Right cardiac atrium (tissue), 5 donors: ENCODE data around the gene CYP2B6. TPM values are rescaled to one million over a fixed set of nuclear protein-coding genes. Genes with fewer than 3 reads are reported as not detected.
A peak's percentile ranks its signal among the peaks of the same experiment; 100 is the strongest.
"Not testable (repeated sequence)": the region's sequence is repeated elsewhere in the genome, so short reads cannot be mapped to it uniquely, and the experiment has no call there.

Experiments
- ATAC-seq, 2 donors: fragments of 200-7000 bp; cut with Tn5 transposase; one replicate each; pipeline versions ENCODE4 v1.8.0 to v1.9.1; 2020; ENCODE audit warnings: moderate library complexity in 2 of 2, mild to moderate bottlenecking in 1 of 2
- DNase-seq, 3 donors: peaks; one replicate each; pipeline ENCODE4 v3.0.0-alpha.2; 2020
- H3K27ac ChIP-seq: one replicate; pipeline ENCODE4 v1.5.1; 2013; ENCODE audit warnings: mild to moderate bottlenecking, low read length, control low read depth, moderate library complexity
- H3K27me3 ChIP-seq: one replicate; pipeline ENCODE4 v1.6.1; 2013; ENCODE audit not compliant: control insufficient read depth, insufficient read depth
- H3K4me1 ChIP-seq: one replicate; pipeline ENCODE4 v1.6.1; 2013; ENCODE audit warnings: low read length; ENCODE audit not compliant: control insufficient read depth, insufficient read depth
- H3K4me3 ChIP-seq: one replicate; pipeline ENCODE4 v1.5.1; 2013; ENCODE audit warnings: low read length, control low read depth
- H3K9me3 ChIP-seq: one replicate; pipeline ENCODE4 v1.6.1; 2013; ENCODE audit warnings: low read length; ENCODE audit not compliant: control insufficient read depth
- WGBS: extraction: QIAGEN DNeasy Blood & Tissue Kit; methylation state at CpG from one replicate; pipeline ENCODE4 v1.1.7; 2013; 5-methylcytosine and 5-hydroxymethylcytosine counted together
- intact Hi-C, 4 donors: fragments of 100-400 bp; cut with DNase I; formaldehyde crosslinking; loops; one replicate each; pipeline versions ENCODE4 v1.11.0 to v1.14.0; 2022 to 2023
- polyA plus RNA-seq: library from polyadenylated mRNA; stranded (reverse); fragments of 200-250 nt; gene quantifications from one replicate; pipeline ENCODE4 v1.2.3, GENCODE V29; 2013
- total RNA-seq, 4 donors: library from RNA; stranded (reverse); fragmentation: NEBNext Ultra II Directional; extraction: Animal tissue kit (Norgen Biotek cat#: 25700); gene quantifications; one replicate each; pipeline ENCODE4 v1.2.1, GENCODE V29; 2021
- donor health status: healthy with polysubstance abuse.
- donor health status: DM: no; HTN: yes; CAD: no.
- donor health status: DM: no; HTN: no; CAD: no.
- donor health status: DM: no; HTN: yes; CAD: no; lungs with severe emphysema.
- donor health status: DM: yes; HTN: yes; CAD: no.

Gene CYP2B6
- total and polyA plus RNA-seq, 5 donors: not detected

GRCh38 chr19:40964361-40964760 lies 26.7 kb upstream of the CYP2B6 start:
- H3K4me3 ChIP-seq, H3K27ac ChIP-seq, intact Hi-C loops, DNase-seq, H3K27me3 ChIP-seq, ATAC-seq, H3K4me1 ChIP-seq, H3K9me3 ChIP-seq: not testable (repeated sequence)
- WGBS: 77% methylated on average over 3 of the region's 3 CpGs

- H3K27me3 ChIP-seq, H3K27ac ChIP-seq, intact Hi-C loops, H3K9me3 ChIP-seq, H3K4me3 ChIP-seq, H3K4me1 ChIP-seq, ATAC-seq: not testable (repeated sequence)
- WGBS: 98% methylated on average over 24 of the region's 35 CpGs
- peak in 1 of 3 donors; percentile 53 for DNase-seq
Observed at GRCh38 chr19:40965351-40965750, 25.7 kb upstream of the CYP2B6 start.

DNA sequence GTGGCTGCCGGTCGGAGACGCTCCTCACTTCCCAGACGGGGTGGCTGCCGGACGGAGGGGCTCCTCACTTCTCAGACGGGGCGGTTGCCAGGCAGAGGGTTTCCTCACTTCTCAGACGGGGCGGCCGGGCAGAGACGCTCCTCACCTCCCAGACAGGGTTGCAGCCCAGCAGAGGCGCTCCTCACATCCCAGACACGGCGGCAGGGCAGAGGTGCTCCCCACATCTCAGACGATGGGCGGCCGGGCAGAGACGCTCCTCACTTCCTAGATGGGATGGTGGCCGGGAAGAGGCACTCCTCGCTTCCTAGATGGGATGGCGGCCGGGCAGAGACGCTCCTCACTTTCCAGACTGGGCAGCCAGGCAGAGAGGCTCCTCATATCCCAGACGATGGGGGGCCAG lies 24.5 kb upstream of the CYP2B6 start:
- intact Hi-C loops, H3K4me3 ChIP-seq, H3K27ac ChIP-seq, H3K4me1 ChIP-seq, ATAC-seq, H3K9me3 ChIP-seq, DNase-seq, H3K27me3 ChIP-seq: not testable (repeated sequence)
- WGBS: 94% methylated on average over 24 of the region's 25 CpGs

DNA sequence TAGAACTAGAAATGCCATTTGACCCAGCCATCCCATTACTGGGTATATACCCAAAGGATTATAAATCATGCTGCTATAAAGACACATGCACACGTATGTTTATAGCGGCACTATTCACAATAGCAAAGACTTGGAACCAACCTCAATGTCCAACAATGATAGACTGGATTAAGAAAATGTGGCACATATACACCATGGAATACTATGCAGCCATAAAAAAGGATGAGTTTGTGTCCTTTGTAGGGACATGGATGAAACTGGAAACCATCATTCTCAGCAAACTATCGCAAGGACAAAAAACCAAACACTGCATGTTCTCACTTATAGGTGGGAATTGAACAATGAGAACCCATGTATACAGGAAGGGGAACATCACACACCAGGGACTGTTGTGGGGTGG lies 23.0 kb upstream of the CYP2B6 start:
- intact Hi-C loops, H3K4me1 ChIP-seq, DNase-seq, H3K9me3 ChIP-seq, H3K27me3 ChIP-seq, ATAC-seq, H3K27ac ChIP-seq, H3K4me3 ChIP-seq: not testable (repeated sequence)
- 96% methylated on average over 3 of the region's 3 CpGs for WGBS

- DNase-seq, H3K27ac ChIP-seq, H3K27me3 ChIP-seq, H3K4me3 ChIP-seq, H3K4me1 ChIP-seq, H3K9me3 ChIP-seq, ATAC-seq: not testable (repeated sequence)
- 81% methylated on average over 4 of the region's 4 CpGs for WGBS
- intact Hi-C loops: loop anchor here in 3 of 4 donors (5.0 to 10.0 kb wide), 2 partner anchors 175 to 178 kb away; no protein-coding TSS in a partner anchor
Observed at GRCh38 chr19:40969721-40970120, 21.4 kb upstream of the CYP2B6 start.

- H3K4me3 ChIP-seq, ATAC-seq, H3K4me1 ChIP-seq, H3K9me3 ChIP-seq, H3K27me3 ChIP-seq, H3K27ac ChIP-seq, DNase-seq: not testable (repeated sequence)
- intact Hi-C loops: loop anchor here in 3 of 4 donors (5.0 to 10.0 kb wide), 2 partner anchors 174 to 177 kb away; no protein-coding TSS in a partner anchor
- 76% methylated on average over 6 of the region's 6 CpGs for WGBS
Observed at GRCh38 chr19:40970396-40971345, 20.4 kb upstream of the CYP2B6 start.

DNA sequence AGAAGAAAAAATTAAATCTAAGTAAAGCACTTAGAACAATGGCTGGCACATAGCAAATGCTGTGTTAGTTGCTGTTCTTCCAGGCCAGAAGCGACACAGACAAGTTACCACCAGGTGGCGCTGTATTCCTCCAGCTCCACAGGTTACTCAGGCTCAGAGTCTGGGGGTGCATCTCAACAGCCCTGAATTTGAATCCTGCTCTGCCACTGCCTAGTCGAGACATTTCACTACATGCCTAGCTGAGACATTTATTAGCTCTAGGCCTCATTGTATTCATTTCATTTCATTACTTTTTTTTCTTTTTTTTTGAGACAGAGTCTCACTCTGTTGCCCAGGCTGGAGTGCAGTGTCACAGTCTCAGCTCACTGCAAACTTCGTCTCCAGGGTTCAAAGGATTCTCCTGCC lies 16.4 kb upstream of the CYP2B6 start:
- intact Hi-C loops: loop anchor here in 3 of 4 donors (5.0 to 10.0 kb wide), 2 partner anchors 170 to 173 kb away; no protein-coding TSS in a partner anchor
- Histone ChIP-seq H3K27ac (no peak overlapping the region), H3K27me3 (no peaks in the 10 kb centered on the region), H3K4me3 (no peak overlapping the region), H3K9me3 (no peaks in the 10 kb centered on the region), H3K4me1 (no peaks in the 10 kb centered on the region)
- ATAC-seq: peak; percentile 48 to 72
- WGBS: 25% methylated on average over 4 of the region's 4 CpGs
- peak; percentile 59 to 81 (median 77) for DNase-seq

GRCh38 chr19:40976134-40976533 lies 14.9 kb upstream of the CYP2B6 start:
- intact Hi-C loops: loop anchor here in 2 of 4 donors (10.0 kb wide), 1 partner anchor 169 kb away; no protein-coding TSS in a partner anchor
- 68% methylated on average over 4 of the region's 4 CpGs for WGBS
- Histone ChIP-seq H3K4me3 (no peak overlapping the region), H3K27me3 (no peaks in the 10 kb centered on the region), H3K9me3 (no peaks in the 10 kb centered on the region), H3K27ac (no peak overlapping the region), H3K4me1 (no peaks in the 10 kb centered on the region)
- ATAC-seq (no peak), DNase-seq (no peak)

- WGBS: 85% methylated on average over 4 of the region's 4 CpGs
- Histone ChIP-seq H3K4me3 (no peak overlapping the region), H3K27me3 (no peaks in the 10 kb centered on the region), H3K4me1 (no peaks in the 10 kb centered on the region), H3K9me3 (no peaks in the 10 kb centered on the region), H3K27ac (no peak overlapping the region)
- ATAC-seq (no peak), DNase-seq (no peak)
- intact Hi-C loops: loop anchor here in 2 of 4 donors (10.0 kb wide), 1 partner anchor 168 kb away; no protein-coding TSS in a partner anchor
Observed at GRCh38 chr19:40976724-40977123, 14.4 kb upstream of the CYP2B6 start.

DNA sequence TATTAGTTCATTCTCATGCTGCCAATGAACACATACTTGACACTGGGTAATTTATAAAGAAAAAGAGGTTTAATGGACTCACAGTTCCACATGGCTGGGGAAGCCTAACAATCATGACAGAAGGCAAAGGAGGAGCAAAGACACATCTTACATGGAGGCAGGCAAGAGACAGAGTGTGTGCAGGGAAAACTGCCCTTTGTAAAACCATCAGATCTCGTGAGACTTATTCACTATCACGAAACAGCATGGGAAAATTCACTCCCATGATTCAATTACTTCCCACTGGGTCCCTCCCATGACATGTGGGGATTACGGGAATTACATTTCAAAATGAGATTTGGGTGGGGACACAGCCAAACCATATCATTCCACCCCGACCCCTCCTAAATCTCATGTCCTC lies 11.3 kb upstream of the CYP2B6 start:
- not testable (repeated sequence) for H3K4me3 ChIP-seq, H3K9me3 ChIP-seq, ATAC-seq, H3K4me1 ChIP-seq, H3K27ac ChIP-seq, H3K27me3 ChIP-seq, DNase-seq
- 57% methylated on average over 4 of the region's 4 CpGs for WGBS
- intact Hi-C loops: loop anchor here in 3 of 4 donors (10.0 kb wide), 1 partner anchor 165 kb away; no protein-coding TSS in a partner anchor
